Caki2 (cell line): ENCODE results near the gene ARF6. TPM values are rescaled to one million over a fixed set of nuclear protein-coding genes. Genes with fewer than 3 reads are reported as not detected.
"Not testable (repeated sequence)": the region's sequence is repeated elsewhere in the genome, so short reads cannot be mapped to it uniquely, and the experiment has no call there.

ENCODE experiments used
- DNase-seq: peaks from one replicate; pipeline ENCODE4 v3.0.0-alpha.2; 2015; ENCODE audit warnings: low read depth
- in situ Hi-C: cut with HindIII; loops from 2 replicates; pipeline ENCODE4 v1.10.0; 2016; ENCODE audit warnings: low sequenced_read_pairs, low pct_unique_long_range_greater_than_20kb, mixed read lengths
- total RNA-seq: library from RNA; depleted of rRNA; stranded (reverse); fragments of >200 nt; shearing (Covaris generic); gene quantifications from 2 replicates; pipeline ENCODE4 v1.2.3, GENCODE V29; 2014; ENCODE audit warnings: low replicate concordance

The ARF6 gene
- total RNA-seq, 1 experiment from 2014 or later: 51.7 TPM

- no peak for DNase-seq
- in situ Hi-C loops: no loop called here
Measured at GRCh38 chr14:49896966-49897365, 4.1 kb downstream of the ARF6 start.

GRCh38 chr14:49897414-49897813 is 4.5 kb downstream of the ARF6 start:
- in situ Hi-C loops: no loop called here
- DNase-seq: no peak

GRCh38 chr14:49897965-49898364 is 5.1 kb downstream of the ARF6 start:
- in situ Hi-C loops: no loop called here
- DNase-seq: no peak

- in situ Hi-C loops: no loop called here
- no peak for DNase-seq
Measured at GRCh38 chr14:49898485-49898884, 5.6 kb downstream of the ARF6 start.

- in situ Hi-C loops: no loop called here
- DNase-seq: no peak
Measured at GRCh38 chr14:49900973-49901372, 8.1 kb downstream of the ARF6 start.

- peak; percentile 76 for DNase-seq
- in situ Hi-C loops: not testable (repeated sequence)
Measured at GRCh38 chr14:49902679-49903246, 9.9 kb downstream of the ARF6 start.

GRCh38 chr14:49904270-49904669 is 11.4 kb downstream of the ARF6 start:
- DNase-seq: no peak
- in situ Hi-C loops: no loop called here

- in situ Hi-C loops: no loop called here
- DNase-seq: no peak
Measured at GRCh38 chr14:49905989-49906388, 13.1 kb downstream of the ARF6 start.

GRCh38 chr14:49907186-49907585 is 14.3 kb downstream of the ARF6 start:
- DNase-seq: no peak
- in situ Hi-C loops: no loop called here

- no peak for DNase-seq
- in situ Hi-C loops: no loop called here
Measured at GRCh38 chr14:49908433-49908782, 15.5 kb downstream of the ARF6 start.

DNA sequence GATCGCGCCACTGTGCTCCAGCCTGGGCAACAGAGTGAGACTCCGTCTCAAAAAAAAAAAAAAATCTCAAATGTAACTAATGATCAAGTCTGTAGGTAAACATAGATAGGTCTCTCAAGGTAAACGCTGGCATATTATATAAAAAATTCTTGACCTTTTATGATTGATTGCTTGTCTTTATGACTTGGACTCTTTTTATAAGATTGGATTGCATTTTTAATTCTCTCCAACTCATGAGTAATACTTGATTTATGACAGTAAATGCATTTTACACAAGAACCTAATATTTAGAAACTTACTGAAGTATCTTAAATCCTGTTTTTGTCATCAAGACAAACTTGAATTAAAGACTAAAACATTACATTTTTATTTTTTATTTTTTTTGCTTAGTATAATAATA is 16.1 kb downstream of the ARF6 start:
- in situ Hi-C loops: no loop called here
- no peak for DNase-seq

GRCh38 chr14:49915085-49915484 is 22.2 kb downstream of the ARF6 start:
- in situ Hi-C loops: no loop called here
- DNase-seq: no peak

- in situ Hi-C loops: no loop called here
Measured at GRCh38 chr14:49918706-49919105, 25.8 kb downstream of the ARF6 start.

GRCh38 chr14:49919825-49920659 is 27.2 kb downstream of the ARF6 start:
- DNase-seq: no peak
- in situ Hi-C loops: no loop called here

More at GRCh38 chr14:49918706-49919105, 25.8 kb downstream of the ARF6 start:
- no peak for DNase-seq

DNA sequence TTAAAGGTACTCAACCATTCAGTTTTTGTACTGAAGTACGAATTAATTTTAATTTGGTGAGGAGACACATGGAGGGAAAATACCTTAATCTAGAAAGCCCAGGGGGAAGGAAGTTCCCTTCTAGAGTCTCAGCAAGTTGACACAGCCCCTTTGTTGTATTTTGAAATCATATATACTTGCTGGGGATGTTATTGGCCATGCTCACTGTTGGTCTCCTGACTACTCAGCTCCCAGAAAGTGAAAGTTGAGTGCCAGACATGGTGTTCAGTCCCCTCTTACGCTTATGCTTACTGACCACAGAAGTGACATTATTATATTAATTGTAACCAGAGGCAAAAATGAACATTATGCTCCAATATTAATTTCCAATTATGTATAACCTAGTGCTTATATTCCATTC is 28.1 kb downstream of the ARF6 start:
- in situ Hi-C loops: no loop called here
- no peak for DNase-seq

- in situ Hi-C loops: no loop called here
- no peak for DNase-seq
Measured at GRCh38 chr14:49921401-49921800, 28.5 kb downstream of the ARF6 start.

DNA sequence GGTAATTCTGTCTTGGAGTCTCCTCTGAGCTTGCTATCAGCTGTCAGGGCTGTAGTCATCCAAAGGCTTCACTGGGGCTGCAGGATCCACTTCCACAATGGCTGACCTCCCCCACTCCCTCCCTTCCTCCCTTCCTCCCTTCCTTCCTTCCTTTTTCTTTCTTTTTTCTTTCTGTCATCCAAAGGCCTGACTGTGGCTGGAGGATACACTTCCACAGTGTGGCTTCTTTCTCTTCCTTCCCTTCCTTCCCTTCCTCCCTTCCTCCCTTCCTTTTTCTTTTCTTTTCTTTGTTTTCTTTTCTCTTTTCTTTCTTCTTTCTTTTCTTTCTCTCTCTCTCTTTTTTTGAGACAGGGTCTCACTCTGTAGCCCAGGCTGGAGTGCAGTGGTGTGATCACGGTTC is 30.6 kb downstream of the ARF6 start:
- DNase-seq: no peak
- in situ Hi-C loops: no loop called here

DNA sequence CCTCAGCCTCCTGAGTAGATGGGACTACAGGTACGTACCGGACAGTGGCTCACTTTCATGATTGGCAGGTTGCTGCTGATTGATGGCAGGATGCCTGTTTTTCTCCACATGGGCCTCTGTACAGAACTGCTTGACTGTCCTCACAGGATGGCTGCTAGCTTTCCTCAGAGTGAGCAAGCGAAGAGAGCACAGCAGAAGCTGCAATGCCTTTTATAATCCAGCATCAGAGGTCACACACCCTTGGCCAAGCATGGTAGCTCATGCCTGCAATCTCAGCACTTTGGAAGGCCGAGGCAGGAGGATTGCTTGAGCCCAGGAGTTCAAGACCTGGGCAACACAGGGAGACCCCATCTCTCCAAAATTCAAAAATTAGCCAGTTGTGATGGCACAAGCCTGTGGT is 31.0 kb downstream of the ARF6 start:
- in situ Hi-C loops: no loop called here
- peak; percentile 30 for DNase-seq

DNA sequence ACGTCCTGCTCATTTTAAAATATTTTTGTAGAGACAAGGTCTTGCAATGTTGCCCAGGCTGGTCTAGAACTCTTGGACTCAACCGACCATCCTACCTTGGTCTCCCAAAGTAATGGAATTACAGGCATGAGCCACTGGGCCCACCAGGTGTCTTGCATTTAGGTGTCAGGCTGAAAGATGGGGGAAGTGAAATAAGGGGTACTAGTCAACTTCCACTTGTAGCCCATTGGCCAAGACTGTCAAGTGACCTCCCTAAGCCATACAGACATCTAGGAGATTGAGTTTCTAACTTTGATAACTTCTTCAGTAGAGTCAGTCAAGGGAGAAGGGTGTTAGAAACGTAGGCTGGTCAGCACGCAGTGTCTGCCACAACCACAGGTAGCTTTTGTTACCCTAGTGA is 32.0 kb downstream of the ARF6 start:
- in situ Hi-C loops: no loop called here
- DNase-seq: no peak

DNA sequence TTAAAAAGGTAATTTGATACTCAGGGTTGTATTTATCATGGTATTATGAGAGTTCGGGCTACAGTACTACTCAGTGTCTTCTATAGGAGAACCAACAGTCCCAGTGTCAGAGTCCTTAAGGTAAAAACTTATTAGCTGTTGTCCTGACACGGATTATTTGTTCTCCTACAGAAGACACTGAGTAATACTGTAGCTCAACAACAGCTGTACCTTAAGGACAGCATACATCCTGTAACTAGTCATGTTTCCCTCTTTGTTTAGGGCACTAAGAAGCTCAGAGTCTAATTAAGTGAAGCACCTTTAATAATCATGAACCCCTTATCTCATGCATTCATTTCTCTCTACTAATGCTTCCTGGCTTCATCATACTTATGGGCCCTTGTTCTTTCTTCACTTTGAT is 33.9 kb downstream of the ARF6 start:
- in situ Hi-C loops: no loop called here
- DNase-seq: no peak
